SK-N-MC (cell line): ENCODE measurements around the gene ADARB2.

Experiments
- EZH2 ChIP-seq: fragments of 200-600 bp; sonication (generic); IDR thresholded peaks from one replicate; pipeline ENCODE4 v1.6.1; 2017; ENCODE audit warnings: antibody characterized with exemption
- FOXP2 ChIP-seq: optimal IDR thresholded peaks from 2 replicates; pipeline ENCODE3; 2011; ENCODE audit warnings: mild to moderate bottlenecking, moderate library complexity; ENCODE audit not compliant: insufficient read depth; ENCODE audit errors: extremely low read length, control extremely low read depth
- POLR2AphosphoS5 ChIP-seq: IDR thresholded peaks from 2 replicates; pipeline ENCODE4 v1.6.1; 2012; ENCODE audit warnings: mild to moderate bottlenecking, low read depth, low read length, borderline replicate concordance

GRCh38 chr10:1726861-1727260 is 10.5 kb downstream of the ADARB2 start:
- TF ChIP-seq EZH2 = no peak
- TF ChIP-seq POLR2AphosphoS5 = no peak
- no peak for TF ChIP-seq FOXP2
